NCI-H2196 treated with DMSO at 0.1 percent for 48 hours (cell line): ENCODE measurements around the gene SNAPC3.
"Not testable (repeated sequence)": the region's sequence is repeated elsewhere in the genome, so short reads cannot be mapped to it uniquely, and the experiment has no call there.

Source experiments
- DNase-seq: peaks from one replicate; lab custom pipeline; 2025; ENCODE audit not compliant: unreplicated experiment; lab: John Stamatoyannopoulos, UW

Gene SNAPC3

DNA sequence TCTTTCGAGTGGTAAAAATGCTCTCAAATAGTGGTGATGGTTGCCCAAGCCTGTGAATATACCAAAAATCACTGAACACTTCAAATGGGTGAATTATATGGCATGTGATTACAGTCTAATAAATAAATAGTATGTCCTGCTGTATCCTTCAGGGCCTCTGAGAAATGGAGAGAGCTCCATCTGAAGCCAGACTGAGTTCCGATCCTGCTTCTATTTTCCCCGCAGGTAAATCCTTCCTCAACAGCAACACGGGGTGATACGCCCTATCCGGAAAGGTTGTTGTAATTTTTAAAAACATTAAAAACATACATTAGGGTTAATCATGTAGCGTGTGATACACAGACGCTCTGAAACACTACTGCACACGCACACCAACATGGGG is 695 bp upstream of the SNAPC3 start:
- no peak for DNase-seq

DNA sequence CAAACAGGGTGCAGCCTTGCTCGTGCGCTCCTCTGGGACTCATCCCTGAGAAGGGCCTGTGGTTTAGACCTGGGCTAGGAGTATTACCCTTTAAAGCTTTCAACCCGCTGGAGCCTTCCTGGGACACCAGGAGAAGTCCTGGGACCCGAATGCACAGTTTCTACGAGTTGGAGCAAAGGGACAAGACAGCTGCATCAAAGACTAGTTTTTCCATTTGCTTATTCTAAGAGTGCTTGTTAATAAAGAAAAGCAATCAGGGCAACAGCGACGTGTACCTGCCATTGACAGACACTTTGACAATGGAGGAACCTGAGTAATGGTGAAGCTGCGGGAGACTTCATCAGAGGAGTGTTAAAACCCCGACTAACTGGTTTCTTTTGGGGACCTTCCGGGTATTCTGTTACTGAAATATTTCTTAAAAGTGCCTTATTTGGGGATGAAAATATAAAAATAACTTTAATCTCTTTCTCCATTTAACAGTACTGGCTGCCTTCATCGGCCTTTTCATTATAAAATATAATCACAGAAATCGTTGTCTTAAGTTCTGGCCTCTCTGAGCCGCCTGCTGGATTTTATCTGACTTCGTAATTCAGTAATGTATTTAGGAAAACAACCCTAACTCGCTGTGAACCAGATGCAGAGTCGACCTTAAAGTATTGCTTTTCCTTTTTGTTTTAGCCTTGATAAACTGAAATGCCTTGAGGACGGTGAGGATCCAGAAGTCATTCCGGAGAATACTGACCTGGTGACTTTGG is 732 bp downstream of the SNAPC3 start:
- DNase-seq: no peak

DNA sequence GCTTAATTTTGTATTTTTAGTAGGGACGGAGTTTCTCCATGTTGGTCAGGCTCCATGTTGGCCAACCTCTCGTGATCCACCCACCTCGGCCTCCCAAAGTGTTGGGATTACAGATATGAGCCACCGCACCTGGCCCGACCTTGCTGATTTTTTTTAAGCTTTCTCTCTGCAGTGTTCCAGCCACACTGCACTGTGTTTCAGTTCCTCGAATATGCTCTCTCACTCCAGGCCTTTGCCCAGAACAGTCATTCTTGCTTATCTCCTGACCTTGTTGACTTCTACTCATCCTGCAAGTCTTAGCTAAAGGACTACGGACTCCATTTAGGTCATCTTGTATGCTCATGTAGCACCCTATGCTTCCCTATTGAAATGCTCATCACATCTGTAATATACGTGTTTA is 3.3 kb downstream of the SNAPC3 start:
- no peak for DNase-seq

DNA sequence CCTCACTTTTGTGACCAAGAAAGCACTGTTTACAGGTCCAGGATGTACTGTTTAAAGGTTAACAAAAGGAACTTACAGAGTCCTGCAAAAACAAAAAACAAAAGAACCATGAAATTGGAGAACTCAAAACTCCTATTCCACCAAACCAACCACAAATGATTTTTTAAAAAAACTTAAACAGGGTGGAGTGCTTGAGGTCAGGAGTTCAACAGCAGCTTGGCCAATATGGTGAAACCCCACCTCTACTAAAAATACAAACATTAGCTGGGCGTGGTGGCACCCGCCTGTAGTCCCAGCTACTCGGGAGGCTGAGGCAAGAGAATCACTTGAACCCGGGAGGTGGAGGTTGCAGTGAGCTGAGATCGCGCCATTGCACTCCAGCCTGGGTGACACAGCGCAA is 5.0 kb downstream of the SNAPC3 start:
- not testable (repeated sequence) for DNase-seq

DNA sequence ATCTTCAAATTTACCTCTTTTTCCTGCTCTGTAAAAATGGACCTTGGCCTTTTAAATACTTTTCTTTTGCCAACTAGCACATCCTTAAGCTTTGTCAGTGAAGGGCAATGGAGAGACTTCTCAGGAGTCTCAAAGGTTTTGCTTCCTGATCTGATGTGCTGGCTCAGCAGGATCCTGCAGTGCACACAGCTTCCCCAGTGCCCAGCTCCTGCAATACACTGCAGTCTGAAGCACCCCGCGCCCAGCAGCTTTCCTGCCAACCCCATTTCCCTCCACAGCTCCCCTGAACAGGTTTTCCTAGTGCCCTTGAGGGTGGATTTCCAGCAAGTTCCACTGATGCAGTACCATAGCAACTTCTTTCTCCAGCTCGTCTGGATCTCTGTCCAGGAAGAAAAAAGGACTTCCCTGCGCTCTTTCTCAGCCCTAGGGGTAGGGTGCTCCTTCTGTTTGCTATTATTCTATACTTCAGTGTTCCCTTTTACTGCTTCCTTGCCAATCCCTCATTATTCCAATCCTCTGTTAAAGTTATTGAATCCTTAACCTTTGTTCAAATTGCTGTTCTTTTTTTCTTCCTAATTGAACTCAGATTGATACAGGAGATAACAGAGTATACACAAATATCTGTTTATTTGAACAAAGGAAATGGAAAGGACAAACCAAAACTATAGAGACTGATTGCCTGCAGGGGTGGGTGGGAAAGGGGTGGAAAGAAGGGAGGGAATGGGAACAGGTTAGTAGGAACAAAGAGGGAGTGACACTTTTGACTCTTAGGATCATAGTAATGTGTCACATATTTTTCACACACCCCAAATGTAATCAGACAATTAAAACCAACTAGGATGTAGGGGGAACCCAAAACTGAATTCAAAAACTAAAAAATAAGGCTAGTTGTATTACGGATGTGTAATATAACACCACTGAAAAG is 8.5 kb downstream of the SNAPC3 start:
- no peak for DNase-seq

DNA sequence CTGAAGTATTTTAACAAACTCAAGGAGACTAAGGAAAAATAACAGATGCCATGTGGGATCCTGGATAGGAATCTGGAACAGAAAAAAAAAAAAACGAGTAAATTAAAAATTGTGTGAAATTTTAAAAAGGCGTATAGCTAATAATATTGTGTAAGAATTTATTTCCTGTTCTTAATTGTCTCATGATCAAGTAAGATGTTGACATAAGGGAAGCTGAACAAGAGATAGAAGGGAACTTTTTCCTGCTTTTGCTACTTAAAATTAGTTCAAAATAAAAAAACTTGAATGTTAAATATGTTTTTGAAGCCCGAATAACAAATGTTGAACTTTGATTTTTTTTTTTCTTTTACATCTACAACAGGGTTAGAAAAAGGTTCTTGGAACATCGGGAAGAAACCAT is 10.5 kb downstream of the SNAPC3 start:
- no peak for DNase-seq

DNA sequence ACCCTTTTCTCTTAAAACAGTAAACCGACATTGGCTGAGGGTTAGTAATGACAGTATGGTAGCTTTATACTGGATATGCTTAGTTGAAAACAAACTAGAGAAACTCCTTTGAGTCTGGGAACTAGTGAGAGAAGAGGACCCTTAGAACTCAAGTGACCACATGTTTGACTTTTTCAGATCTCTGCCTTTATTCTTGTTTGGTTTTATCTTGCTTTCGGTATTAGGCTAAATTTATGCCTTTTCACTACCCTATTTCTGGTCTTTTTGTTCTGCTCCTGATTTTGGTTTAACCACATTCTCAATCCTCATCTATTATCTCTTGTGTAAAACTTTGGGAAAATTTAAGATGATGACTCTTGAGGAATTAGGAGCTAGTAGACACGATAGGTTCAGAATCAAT is 11.0 kb downstream of the SNAPC3 start:
- no peak for DNase-seq

DNA sequence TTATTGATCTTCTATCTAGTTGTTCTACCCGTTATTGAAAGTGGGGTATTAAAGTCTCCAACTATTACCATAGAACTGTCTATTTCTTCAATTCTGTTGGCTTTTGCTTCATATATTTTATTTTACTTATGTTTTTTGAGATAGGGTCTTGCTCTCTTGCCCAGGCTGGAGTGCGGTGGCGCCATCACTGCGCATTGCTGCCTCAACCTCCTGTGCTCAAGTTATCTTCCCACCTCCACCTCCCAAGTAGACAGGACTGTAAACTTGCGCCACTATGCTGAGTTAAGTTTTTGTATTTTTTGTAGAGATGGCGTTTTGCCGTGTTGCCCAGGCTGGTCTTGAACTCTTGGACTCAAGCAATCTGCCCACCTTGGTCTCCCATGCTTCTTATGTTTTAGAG is 16.2 kb downstream of the SNAPC3 start:
- DNase-seq: no peak

DNA sequence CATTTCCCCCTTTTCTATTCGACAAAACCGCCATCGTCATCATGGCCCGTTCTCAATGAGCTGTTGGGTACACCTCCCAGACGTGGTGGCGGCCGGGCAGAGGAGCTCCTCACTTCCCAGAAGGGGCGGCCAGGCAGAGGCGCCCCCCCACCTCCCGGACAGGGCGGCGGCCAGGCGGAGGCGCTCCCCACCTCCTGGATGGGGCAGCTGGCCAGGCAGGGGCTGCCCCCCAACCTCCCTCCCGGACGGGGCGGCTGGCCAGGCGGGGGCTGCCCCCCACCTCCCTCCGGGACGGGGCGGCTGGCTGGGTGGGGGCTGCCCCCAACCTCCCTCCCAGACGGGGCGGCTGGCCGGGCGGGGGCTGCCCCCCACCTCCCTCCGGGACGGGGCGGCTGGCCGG is 19.2 kb downstream of the SNAPC3 start:
- not testable (repeated sequence) for DNase-seq

DNA sequence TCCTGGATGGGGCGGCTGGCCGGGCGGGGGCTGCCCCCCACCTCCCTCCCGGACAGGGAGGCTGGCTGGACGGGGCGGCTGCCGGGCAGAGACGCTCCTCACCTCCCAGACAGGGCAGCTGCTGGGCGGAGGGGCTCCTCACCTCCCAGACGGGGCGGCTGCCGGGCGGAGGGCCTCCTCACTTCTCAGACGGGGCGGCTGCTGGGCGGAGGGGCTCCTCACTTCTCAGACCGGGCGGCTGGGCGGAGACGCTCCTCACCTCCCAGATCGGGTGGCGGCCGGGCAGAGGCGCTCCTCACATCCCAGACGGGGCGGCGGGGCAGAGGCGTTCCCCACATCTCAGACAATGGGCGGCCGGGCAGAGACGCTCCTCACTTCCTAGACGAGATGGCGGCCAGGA is 19.6 kb downstream of the SNAPC3 start:
- DNase-seq: not testable (repeated sequence)

DNA sequence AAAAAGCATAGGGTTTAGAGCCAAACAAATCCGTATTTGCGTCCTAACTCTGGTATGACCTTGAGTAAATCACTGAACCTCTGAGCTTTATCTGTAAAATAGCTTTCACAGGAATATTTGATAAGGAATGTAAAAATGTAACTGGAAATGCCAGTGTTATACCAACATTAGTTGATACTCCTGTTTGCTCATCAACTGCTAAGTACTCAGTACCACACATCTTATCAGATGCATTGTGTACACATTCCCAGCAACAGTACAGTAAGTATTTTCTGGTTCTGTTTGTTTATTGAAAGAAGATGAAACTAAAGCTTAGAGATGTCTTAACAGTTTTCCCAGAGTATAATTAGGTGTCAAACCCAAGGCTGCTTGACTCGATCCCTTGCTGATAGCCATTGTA is 21.5 kb downstream of the SNAPC3 start:
- no peak for DNase-seq

DNA sequence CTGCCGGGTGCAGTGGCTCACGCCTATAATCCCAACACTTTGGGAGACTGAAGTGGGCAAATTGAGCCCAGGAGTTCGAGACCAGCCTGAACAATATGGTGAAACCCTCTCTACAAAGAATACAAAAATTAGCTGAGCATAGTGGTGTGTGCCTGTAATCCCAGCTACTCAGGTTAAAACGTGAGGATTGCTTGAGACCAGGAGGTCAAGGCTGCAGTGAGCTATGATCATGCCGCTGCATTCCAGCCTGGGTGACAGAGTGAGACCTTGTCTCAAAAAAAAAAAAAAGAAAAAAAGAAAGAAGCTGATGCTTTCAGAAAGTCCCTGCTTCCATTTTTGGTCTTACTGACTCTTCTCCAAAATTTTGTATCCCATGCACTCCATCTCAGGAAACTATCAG is 31.3 kb downstream of the SNAPC3 start:
- DNase-seq: no peak

DNA sequence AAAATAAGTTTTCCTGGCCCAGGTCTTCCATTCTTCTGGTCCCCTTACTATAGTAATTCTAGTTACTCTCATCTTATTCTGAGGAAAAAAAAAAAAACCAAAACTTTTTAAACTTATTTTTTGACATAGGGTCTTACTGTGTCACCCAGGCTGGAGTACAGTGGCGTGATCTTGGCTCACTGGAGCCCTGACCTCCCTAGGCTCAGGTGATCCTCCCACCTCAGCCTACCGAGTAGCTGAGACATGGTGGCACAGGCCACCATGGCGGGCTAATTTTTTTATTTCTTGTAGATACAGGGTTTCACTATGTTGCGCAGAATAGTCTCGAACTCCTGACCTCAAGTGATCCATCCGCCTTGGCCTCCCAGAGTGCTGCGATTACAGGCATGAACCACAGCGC is 38.4 kb downstream of the SNAPC3 start:
- DNase-seq: no peak

DNA sequence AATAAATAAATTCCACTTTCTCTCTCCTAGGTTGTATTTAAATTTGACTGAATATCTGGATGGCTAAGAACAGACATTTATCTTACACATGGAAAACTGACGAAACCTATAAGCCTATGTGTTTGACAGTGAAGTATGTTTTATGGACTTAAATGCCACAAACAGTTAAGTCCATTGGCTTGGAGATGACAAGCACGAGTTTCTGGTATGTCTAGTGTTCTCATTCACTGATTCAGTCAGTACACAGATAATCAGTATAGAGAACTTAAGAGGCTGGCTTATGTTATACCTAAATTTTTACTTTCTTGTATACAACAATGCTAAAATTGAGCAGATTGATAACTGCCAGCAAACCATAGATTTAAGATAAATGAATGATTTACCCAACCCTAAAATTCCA is 38.9 kb downstream of the SNAPC3 start:
- no peak for DNase-seq

DNA sequence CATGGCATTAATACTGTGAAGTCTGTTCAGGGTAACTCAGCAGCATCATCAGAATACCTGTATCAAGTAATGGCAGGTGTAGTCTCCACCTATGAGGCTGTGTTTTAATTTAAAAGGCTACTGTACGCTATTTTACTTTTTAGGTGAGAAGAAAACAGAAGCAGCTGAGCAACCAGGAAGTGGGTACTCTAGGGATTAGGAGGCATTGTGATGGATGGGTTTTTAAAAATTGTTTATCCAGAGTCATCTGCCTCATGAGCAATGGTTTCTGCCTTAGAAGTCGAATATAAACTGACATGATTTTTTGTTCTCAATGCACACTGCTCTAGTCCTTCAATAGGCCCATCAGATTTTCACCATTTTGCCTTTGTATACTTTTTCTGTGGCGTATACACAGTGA is 45.5 kb downstream of the SNAPC3 start:
- peak; percentile 41 for DNase-seq

DNA sequence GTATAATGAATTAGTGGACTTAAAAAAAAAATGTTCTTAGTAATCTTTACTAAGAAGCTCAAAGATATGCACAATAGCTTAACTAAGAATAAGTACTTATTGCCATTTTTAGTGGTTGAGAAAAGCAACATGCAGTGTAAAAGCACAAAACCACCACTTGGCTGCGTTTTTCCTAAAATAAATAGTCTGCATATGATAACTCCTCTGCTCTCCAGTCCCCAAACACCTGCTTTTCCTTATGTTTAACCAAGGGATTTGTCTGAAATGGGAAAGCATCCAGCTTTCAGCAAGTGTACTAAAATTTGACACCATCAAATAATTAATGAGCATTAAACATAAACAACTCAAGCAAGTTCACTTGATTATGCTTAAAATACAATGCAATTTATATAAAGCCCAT is 46.7 kb downstream of the SNAPC3 start:
- peak; percentile 67 for DNase-seq

DNA sequence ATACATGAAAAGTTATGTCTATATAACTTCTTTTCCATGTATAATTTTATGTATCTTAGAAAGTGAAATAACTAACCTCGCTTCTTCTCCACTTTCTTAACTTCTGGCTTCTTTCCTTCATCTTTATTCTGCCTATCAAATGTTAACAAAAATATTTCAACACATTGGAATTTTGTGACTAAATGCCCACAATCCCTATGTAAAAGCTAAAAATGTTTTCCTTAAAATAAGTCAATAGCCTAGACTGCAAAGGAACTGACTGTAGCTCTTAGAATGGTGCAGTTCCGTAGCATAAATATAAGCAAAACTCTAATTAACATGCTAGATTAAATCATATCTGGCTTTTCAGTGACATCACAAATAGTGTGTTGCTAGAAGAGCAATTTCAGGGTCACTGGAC is 47.2 kb downstream of the SNAPC3 start:
- no peak for DNase-seq

DNA sequence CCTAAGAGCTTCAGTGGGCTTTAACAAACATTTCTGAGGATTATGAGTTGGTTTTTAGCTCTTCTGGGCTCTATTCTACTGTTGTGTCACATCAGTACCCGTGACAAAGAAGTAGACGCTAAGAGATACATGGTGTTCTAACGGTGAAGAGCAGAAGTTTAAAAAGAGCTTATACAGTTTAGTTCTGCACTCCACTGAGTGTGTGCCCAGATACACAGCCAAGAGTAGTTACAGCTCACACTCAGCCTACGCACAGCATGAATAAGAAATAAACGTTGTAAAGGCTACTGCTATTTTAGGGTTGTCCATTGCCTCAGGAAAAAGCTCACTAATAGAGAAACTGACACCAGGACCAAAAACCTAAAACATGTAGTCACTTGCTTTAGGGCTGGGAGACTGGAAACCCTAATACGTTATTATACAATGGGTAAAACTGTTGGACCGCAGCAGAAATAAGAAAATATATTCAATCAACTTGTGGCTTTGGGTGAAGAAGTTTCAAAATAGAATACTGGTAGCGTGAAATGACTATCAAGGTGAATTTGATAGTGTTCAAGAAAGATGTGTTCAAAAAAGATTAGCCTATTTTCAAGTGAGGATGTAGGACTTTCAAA is 53.4 kb downstream of the SNAPC3 start:
- DNase-seq: no peak

DNA sequence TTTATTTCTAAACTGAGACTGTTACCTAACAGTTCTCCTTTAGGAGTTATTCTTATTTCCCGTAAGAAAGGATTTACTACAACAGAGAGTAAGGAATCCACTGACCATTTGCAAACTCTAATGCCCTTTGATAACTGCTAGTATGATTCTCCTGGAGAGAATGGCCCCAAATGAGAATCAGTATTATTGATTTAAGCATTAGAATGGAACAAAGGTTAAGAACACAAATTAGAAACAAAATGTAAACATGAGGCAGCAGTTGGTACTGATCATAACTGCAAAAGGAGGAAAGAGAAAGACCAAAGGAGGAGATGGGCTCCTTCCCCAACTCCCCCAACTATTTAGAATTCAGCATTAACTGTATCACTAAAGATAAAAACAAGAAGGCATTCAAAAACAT is 57.4 kb downstream of the SNAPC3 start:
- DNase-seq: no peak

DNA sequence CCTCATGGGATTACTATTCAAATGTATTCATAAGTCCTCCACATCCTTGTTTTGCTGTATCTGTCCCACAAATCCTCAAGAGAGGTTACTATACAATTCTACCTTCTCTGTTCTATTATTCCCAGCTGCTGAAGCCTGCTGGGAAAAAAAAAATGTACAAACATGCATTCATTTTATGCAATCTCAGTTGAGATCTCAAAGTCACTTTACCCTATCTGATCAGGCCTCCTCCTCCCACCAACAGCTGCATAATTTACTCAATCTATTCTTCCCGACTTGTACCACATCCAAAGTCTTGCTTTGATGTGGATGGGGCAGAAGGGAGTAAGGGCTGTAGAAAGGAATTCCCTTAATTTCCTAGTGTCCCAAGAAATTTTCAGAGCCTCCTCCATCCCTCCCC is 59.5 kb downstream of the SNAPC3 start:
- DNase-seq: no peak

DNA sequence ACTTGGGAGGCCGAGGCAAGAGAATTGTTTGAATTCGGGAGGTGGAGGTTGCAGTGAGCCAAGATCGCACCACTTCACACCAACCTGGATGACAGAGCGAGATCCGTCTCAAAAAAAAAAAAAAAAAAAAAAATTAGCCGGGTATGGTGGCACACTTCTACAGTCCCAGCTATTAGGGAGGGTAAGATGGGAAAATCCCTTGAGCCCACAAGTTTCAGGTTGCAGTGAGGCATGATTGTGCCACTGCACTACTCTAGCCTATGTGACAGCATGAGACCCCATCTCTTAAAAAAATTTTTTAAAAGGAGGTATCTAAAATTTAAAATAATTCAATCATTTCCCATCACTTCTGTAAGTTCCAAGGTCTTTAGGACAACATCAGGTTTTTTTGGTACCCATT is 62.1 kb downstream of the SNAPC3 start:
- no peak for DNase-seq
